Gastroesophageal sphincter (tissue), 4 donors: ENCODE results near the gene CXCL1. TPM values are rescaled to one million over a fixed set of nuclear protein-coding genes. Genes with fewer than 3 reads are reported as not detected.
A peak's percentile ranks its signal among the peaks of the same experiment; 100 is the strongest.

Source experiments
- ATAC-seq: fragments of 150-250 bp; one replicate; pipeline ENCODE4 v1.9.1; 2016; ENCODE audit warnings: mild to moderate bottlenecking, moderate library complexity
- H3K27ac ChIP-seq, 4 donors: fragments of 200-600 bp; sonication (generic) in 3 of 4; 1 replicate in 3 of 4; 2 replicates in 1 of 4; pipeline ENCODE4 v1.5.1; 2016 to 2019
- H3K27me3 ChIP-seq: fragments of 200-600 bp; sonication (generic); one replicate; pipeline ENCODE4 v1.5.1; 2019
- H3K36me3 ChIP-seq, 2 donors: fragments of 200-600 bp; sonication (generic); one replicate each; pipeline ENCODE4 v1.5.1; 2019; ENCODE audit warnings: control low read depth in 1 of 2
- H3K4me1 ChIP-seq, 3 donors: fragments of 200-600 bp; sonication (generic); 1 replicate in 2 of 3; 2 replicates in 1 of 3; pipeline ENCODE4 v1.5.1; 2016 to 2019; ENCODE audit warnings: control low read depth in 2 of 3
- H3K4me3 ChIP-seq, 2 donors: fragments of 200-600 bp; sonication (generic); one replicate each; pipeline ENCODE4 v1.5.1; 2019; ENCODE audit warnings: mild to moderate bottlenecking in 1 of 2, moderate library complexity in 1 of 2
- H3K9me3 ChIP-seq, 3 donors: fragments of 200-600 bp; sonication (generic); one replicate each; pipeline ENCODE4 v1.5.1; 2017 to 2019; ENCODE audit warnings: control low read depth in 2 of 3
- CTCF ChIP-seq, 4 experiments: fragments of 200-600 bp in 2 of 4; fragments of 450-650 bp in 2 of 4; sonication (generic) in 1 of 4; IDR thresholded peaks; one replicate each; pipeline ENCODE4 v1.5.1; 2017 to 2019; ENCODE audit warnings: antibody characterized with exemption in 4 of 4, mild to moderate bottlenecking in 2 of 4, moderate library complexity in 2 of 4
- EP300 ChIP-seq: sonication (generic); formaldehyde crosslinking; IDR thresholded peaks from one replicate; pipeline ENCODE4 v1.6.1; 2017; ENCODE audit warnings: antibody characterized with exemption, mild to moderate bottlenecking
- POLR2A ChIP-seq, 2 donors: fragments of 450-650 bp; IDR thresholded peaks; one replicate each; pipeline ENCODE4 v1.6.1; 2017; ENCODE audit warnings: antibody characterized with exemption in 2 of 2, mild to moderate bottlenecking in 2 of 2, moderate library complexity in 1 of 2
- POLR2AphosphoS5 ChIP-seq: sonication (generic); formaldehyde crosslinking; IDR thresholded peaks from one replicate; pipeline ENCODE4 v1.6.1; 2017; ENCODE audit warnings: antibody characterized with exemption
- WGBS, 2 donors: methylation state at CpG; one replicate each; pipeline ENCODE4 v1.1.5; 2018; ENCODE audit warnings: low coverage in 1 of 2; 5-methylcytosine and 5-hydroxymethylcytosine counted together
- total RNA-seq, 4 donors: library from RNA; depleted of rRNA; stranded (reverse); fragments of >200 nt; gene quantifications; one replicate each; pipeline ENCODE4 v1.1.0, GENCODE V29; 2016

CXCL1 gene
- total RNA-seq, 4 donors from 2014 or later: 1.6 to 10.5 (median 3.1) TPM; not detected in 1

GRCh38 chr4:73904491-73904890 lies 35.3 kb downstream of the CXCL1 start:
- no peak for TF ChIP-seq CTCF (IDR thresholded peaks at IDR 0.05)
- no peak for TF ChIP-seq POLR2A (IDR thresholded peaks at IDR 0.05)
- TF ChIP-seq POLR2AphosphoS5: peak; percentile 41
- TF ChIP-seq EP300: no peak

GRCh38 chr4:73908965-73909364 lies 39.8 kb downstream of the CXCL1 start:
- Histone ChIP-seq H3K4me1 (no peaks in the 10 kb centered on the region), H3K36me3 (no peaks in the 10 kb centered on the region), H3K9me3 (no peaks in the 10 kb centered on the region), H3K4me3 (no peak overlapping the region), H3K27ac (no peak overlapping the region), H3K27me3 (no peaks in the 10 kb centered on the region)
- TF ChIP-seq CTCF (IDR thresholded peaks at IDR 0.05): no peak
- TF ChIP-seq POLR2A (IDR thresholded peaks at IDR 0.05): no peak
- TF ChIP-seq EP300: no peak
- no peak for TF ChIP-seq POLR2AphosphoS5
- ATAC-seq: no peak

More at GRCh38 chr4:73904491-73904890, 35.3 kb downstream of the CXCL1 start:
- H3K4me3 ChIP-seq: no peak overlapping the region
- H3K36me3 ChIP-seq: no peaks in the 10 kb centered on the region
- H3K4me1 ChIP-seq: no peaks in the 10 kb centered on the region
- no peaks in the 10 kb centered on the region for H3K27me3 ChIP-seq
- 58 to 80% methylated on average over 3 to 4 of the region's 4 CpGs for WGBS, 2 donors
- H3K27ac ChIP-seq: no peak overlapping the region
- no peaks in the 10 kb centered on the region for H3K9me3 ChIP-seq
- peak; percentile 48 for ATAC-seq

- Histone ChIP-seq H3K27ac (no peak overlapping the region), H3K4me1 (no peaks in the 10 kb centered on the region), H3K27me3 (no peaks in the 10 kb centered on the region), H3K9me3 (no peaks in the 10 kb centered on the region), H3K36me3 (no peaks in the 10 kb centered on the region), H3K4me3 (no peak overlapping the region)
- ATAC-seq: no peak
- TF ChIP-seq CTCF (IDR thresholded peaks at IDR 0.05) (no peak), POLR2A (IDR thresholded peaks at IDR 0.05) (no peak), POLR2AphosphoS5 (no peak)
Observed at GRCh38 chr4:73911746-73912145, 42.6 kb downstream of the CXCL1 start.

GRCh38 chr4:73912191-73912590 lies 43.0 kb downstream of the CXCL1 start:
- ATAC-seq: no peak
- H3K27ac ChIP-seq: no peak overlapping the region
- no peaks in the 10 kb centered on the region for H3K9me3 ChIP-seq
- 0 to 29% methylated on average over 1 of the region's 1 CpG for WGBS, 2 donors
- no peaks in the 10 kb centered on the region for H3K4me1 ChIP-seq
- no peak overlapping the region for H3K4me3 ChIP-seq
- no peaks in the 10 kb centered on the region for H3K36me3 ChIP-seq
- no peaks in the 10 kb centered on the region for H3K27me3 ChIP-seq
- TF ChIP-seq EP300 (no peak), POLR2AphosphoS5 (no peak), POLR2A (IDR thresholded peaks at IDR 0.05) (no peak), CTCF (IDR thresholded peaks at IDR 0.05) (no peak)

- 50 to 67% methylated on average over 1 of the region's 1 CpG for WGBS, 2 donors
- no peaks in the 10 kb centered on the region for H3K4me1 ChIP-seq
- no peak for ATAC-seq
Observed at GRCh38 chr4:73914071-73914470, 44.9 kb downstream of the CXCL1 start.

More at GRCh38 chr4:73914071-73914470, 44.9 kb downstream of the CXCL1 start:
- no peak overlapping the region for H3K4me3 ChIP-seq
- H3K36me3 ChIP-seq: no peaks in the 10 kb centered on the region
- H3K9me3 ChIP-seq: no peaks in the 10 kb centered on the region
- TF ChIP-seq POLR2A (IDR thresholded peaks at IDR 0.05): no peak
- no peak for TF ChIP-seq POLR2AphosphoS5
- no peak for TF ChIP-seq EP300
- no peak for TF ChIP-seq CTCF (IDR thresholded peaks at IDR 0.05)
- H3K27me3 ChIP-seq: no peaks in the 10 kb centered on the region
- no peak overlapping the region for H3K27ac ChIP-seq
